Stimulated activated CD8-positive, alpha-beta memory T cell treated with anti-CD3 and anti-CD28 coated beads, Interleukin-2, amount 100 ng/mL, for 1 hour (primary cell): ENCODE results near the gene EHBP1.

ENCODE experiments used
- DNase-seq, 2 donors: peaks; one replicate each; pipeline ENCODE4 v3.0.0-alpha.2; 2020; ENCODE audit warnings: low read depth in 2 of 2

The EHBP1 gene

GRCh38 chr2:62884086-62884485 lies 178.6 kb downstream of the EHBP1 start:
- DNase-seq, result no peak

DNA sequence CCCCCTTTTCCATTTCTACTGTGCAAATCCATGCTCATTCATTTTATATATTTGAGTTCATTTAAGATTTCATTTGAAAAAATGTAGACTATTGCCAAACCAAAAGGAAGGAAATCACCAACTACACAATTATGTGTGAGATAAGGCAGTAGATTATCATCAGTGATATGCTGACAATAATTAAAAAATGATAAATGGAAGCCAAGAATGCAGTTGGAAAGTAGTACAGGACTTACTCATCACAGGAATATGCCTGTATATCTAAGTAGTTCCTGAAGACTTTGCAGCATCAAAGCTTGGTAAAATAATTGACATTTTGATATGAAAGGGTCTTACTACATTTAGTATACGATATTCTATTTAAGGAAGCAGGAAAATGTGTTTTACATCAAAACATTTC lies 179.0 kb downstream of the EHBP1 start:
- DNase-seq, result no peak

DNA sequence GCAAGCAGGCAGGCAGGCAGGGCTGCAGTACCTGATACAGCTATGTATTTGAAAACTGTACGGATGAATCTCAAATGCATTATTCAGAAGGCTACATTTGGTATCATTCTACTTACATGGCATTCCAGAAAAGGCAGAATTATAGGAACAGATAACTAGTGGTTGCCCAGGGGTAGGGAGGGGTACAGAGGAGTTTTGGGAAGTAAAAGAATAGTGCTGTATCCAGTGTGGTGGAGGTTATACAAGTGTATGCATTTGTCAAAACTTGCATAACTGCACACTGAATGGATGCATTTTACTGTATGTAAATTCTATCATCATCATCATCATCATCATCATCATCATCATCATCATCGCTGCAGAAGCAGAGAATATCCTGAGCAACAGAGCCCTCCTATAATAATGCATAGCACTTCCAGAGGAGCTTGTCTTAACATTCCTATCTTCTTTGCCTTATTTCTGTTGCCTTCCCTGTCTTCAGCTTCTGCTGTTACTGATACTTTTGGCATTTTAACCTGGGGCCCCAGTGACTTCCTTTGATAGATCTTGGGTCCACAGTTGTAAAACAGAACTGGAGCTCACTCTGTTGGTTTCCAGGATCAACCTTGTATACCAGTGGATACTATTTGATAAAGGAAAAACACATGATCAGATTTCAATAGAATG lies 189.6 kb downstream of the EHBP1 start:
- no peak for DNase-seq

- no peak for DNase-seq
Measured at GRCh38 chr2:62895632-62896009, 190.1 kb downstream of the EHBP1 start.

DNA sequence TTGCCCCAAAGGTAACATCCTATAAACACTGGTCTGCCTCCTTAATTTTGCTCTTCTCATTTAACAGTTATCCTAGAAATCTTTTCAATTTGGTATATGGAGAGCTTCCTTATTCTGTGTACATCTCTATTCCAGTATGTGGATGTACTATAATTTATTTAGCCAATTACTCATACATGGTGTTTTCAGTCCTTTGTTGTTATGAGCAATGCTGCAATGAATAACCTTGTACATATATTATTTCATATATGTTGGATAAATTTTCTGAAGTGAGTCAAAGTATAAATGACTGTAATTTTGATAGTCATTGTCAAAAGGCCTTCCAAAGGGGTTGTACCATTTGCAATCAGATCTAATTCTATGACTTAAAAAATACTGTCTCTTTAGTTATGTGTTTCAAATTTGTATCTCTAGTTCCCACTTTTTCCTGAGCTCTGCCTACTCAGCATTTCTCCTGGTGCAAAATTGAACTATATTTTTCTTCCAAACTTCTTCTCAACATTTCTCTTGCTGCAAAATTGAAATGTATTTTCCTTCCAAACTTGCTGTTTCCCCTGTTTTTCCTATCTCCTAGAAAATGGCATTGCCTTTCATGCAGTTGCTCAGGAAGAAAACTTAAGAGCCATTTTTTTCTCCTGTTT lies 191.8 kb downstream of the EHBP1 start:
- DNase-seq, result no peak

DNA sequence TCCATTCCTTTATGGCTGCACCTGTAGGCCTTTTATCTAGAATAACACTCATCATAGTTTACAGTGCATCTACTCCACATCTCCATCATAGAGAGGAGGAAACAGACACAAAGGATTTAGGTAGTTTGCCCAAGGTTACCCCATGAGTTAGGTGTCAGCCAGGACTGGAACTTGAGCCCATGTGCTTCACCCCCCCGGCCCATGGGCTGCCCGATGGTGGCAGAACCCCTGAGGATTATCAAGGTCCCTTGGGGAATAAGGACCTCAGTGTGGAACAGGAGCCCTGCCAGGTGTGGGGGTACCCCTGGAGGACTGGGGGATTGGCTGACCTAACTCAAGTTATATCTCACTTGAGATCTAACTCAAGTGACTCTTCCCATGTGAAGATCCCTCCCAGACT lies 198.8 kb downstream of the EHBP1 start:
- DNase-seq, result no peak

GRCh38 chr2:62908145-62908544 lies 202.6 kb downstream of the EHBP1 start:
- DNase-seq, result no peak

- no peak for DNase-seq
Measured at GRCh38 chr2:62913311-62913710, 207.8 kb downstream of the EHBP1 start.

DNA sequence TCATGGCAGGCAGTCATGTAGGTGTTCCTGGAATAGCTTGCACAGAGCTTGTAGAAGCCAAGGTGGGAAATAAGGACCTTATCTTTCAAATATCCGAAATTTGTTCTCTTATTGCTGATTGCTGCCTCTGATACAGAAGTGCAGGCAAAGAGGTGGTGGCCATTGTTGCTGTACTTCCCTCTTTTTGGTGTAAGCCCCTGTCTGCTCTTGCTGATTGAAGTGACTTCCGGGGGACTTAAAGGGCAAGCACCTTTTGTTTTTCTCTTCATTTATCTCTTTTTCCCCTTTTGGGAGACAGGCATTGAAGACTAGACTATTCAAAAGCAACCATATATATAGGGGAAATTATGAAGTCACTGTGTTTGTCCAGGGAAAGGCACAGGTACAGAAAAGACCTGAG lies 213.5 kb downstream of the EHBP1 start:
- DNase-seq, result no peak

DNA sequence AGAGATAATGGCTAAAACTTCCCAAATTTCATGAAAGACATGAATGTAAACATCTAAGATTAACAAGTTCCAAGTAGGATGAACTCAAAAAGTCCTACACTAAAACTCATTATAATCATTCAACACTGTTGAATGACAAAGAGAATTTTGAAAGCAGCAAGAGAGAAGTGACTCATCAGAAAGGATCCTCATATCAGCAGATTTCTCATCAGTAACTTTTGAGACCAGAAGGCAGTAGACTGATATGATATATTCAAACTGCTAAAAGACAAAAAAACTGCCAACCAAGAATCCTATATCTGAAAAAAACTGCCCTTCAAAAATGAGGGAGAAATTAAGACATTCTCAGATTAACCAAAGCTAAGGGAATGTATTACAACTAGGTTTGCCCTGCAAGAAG lies 214.6 kb downstream of the EHBP1 start:
- no peak for DNase-seq

DNA sequence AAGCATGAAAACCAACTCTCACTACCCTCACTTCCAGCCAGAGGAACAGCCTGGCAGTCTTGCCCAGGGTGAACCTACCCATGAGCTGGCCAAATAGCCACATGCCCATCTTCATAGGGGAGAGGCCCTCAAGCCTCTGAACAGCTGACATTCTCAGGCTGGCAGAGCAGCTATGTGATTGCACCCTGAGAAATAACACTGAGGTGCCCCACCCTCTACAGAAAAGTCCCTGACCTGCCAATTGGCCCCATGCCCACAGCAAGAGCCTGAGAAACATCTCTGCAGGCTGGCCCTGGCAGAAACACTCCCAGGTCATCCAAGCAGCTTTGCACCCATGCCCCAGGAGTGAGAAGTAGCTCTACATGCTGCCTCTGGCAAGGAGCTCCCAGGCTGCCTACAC lies 217.7 kb downstream of the EHBP1 start:
- no peak for DNase-seq

DNA sequence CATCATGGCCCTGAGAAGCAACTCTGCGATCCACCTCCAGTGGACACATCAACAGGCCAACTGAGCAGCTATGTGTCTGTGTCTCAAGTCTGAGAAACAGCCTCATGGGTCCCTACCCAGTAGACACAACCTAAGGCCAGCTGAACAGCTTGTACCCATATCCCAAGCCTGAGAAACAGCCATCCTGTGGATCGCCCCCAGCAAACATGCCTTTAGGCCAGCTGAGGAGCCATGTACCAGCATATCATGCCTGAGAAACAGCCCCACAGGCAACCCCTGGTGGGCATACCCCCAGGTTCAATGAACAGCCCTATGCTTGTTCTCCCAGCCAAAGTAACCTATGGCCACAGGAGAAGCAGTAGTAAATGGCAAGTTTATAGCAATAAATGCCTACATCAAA lies 218.4 kb downstream of the EHBP1 start:
- DNase-seq, result no peak

GRCh38 chr2:62928015-62928414 lies 222.5 kb downstream of the EHBP1 start:
- no peak for DNase-seq

DNA sequence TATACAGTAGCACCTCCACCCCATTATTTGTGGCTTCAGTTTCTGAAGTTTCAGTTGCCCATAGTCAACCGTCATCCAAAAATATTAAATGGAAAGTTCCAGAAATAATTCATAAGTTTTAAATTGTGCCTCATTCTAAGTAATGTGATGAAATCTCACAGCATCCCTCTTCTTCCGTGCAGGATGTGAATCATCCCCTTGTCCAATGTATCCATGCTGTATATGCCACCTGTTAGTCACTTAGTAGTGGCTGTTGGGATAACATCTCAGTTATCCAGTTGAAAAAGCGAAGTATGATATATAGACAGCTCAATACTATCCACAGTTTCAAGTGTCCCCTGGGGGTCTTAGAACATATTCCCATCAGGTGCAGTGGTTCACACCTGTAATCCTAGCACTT lies 226.0 kb downstream of the EHBP1 start:
- no peak for DNase-seq

GRCh38 chr2:62933398-62933917 lies 227.9 kb downstream of the EHBP1 start:
- DNase-seq, result no peak

- DNase-seq, result no peak
Measured at GRCh38 chr2:62934517-62934916, 229.0 kb downstream of the EHBP1 start.

GRCh38 chr2:62938126-62938525 lies 232.6 kb downstream of the EHBP1 start:
- no peak for DNase-seq

- no peak for DNase-seq
Measured at GRCh38 chr2:62939735-62940491, 234.4 kb downstream of the EHBP1 start.

DNA sequence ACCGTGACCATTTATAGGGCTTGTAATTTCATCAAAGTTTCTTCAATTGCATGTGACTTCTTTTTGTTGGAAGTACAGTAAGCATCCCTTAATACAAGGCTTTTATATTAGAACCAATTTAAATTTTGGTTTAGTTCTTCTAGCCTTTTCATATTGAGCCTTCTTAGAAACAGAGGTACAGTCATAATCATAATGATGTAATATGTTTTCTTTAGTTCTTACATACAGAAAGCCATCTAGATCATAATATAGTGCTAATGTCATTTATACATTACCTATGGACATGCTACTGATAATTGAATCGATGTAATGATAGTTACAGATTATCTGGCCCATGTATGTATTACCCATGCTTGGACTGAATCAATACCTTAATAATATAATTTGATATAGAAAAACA lies 235.2 kb downstream of the EHBP1 start:
- no peak for DNase-seq

GRCh38 chr2:62941413-62941812 lies 235.9 kb downstream of the EHBP1 start:
- no peak for DNase-seq

GRCh38 chr2:62944362-62944761 lies 238.8 kb downstream of the EHBP1 start:
- DNase-seq, result no peak

DNA sequence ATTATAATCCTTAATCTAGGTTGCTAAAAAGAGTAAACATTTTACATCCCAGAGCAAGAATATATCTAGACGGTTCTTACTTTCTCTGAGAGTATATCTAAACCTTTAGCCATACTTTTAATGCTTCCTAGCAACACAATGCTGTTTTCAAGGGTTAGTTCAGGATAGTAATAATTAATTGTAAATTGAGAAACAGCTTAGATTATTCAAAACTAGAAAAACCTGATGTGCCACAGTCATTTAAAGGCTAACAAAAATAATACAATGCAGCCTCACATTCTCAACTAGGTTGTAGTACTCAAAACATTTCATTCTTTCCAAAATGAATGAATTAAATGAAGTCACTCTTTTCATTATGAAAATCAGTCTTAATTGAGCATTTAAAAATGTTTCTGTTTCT lies 241.9 kb downstream of the EHBP1 start:
- DNase-seq, result no peak

GRCh38 chr2:62956651-62957050 lies 251.1 kb downstream of the EHBP1 start:
- DNase-seq, result no peak
